GM23338 (cell line): ENCODE measurements around the gene CCDC197. TPM values are rescaled to one million over a fixed set of nuclear protein-coding genes. Genes with fewer than 3 reads are reported as not detected.

Source experiments
- ATAC-seq: fragments of 200-7000 bp; cut with Tn5 transposase; 3 replicates; pipeline ENCODE4 v1.9.1; 2020
- DNase-seq: peaks from one replicate; pipeline ENCODE4 v3.0.0-alpha.2; 2015; ENCODE audit warnings: low spot score
- H2AFZ ChIP-seq: fragments of 200-600 bp; sonication (generic); 2 replicates; pipeline ENCODE4 v1.8.0; 2016; ENCODE audit warnings: antibody characterized with exemption, mild to moderate bottlenecking, moderate library complexity
- H3F3A ChIP-seq: fragments of 200-600 bp; sonication (generic); replicated peaks from 2 replicates; pipeline ENCODE4 v1.8.0; 2017; ENCODE audit warnings: antibody characterized with exemption, mixed run types, low read depth
- H3K27ac ChIP-seq: fragments of 200-600 bp; sonication (generic); 2 replicates; pipeline ENCODE4 v1.6.1; 2016; ENCODE audit warnings: low read depth
- H3K27me3 ChIP-seq: fragments of 200-600 bp; sonication (generic); 2 replicates; pipeline ENCODE4 v1.8.0; 2016; ENCODE audit warnings: mild to moderate bottlenecking, mixed run types, moderate library complexity; ENCODE audit not compliant: insufficient read depth
- H3K36me3 ChIP-seq: fragments of 200-600 bp; sonication (generic); 2 replicates; pipeline ENCODE4 v1.8.0; 2016; ENCODE audit warnings: mild to moderate bottlenecking; ENCODE audit not compliant: insufficient read depth
- H3K4me1 ChIP-seq: fragments of 200-600 bp; sonication (generic); 2 replicates; pipeline ENCODE4 v1.8.0; 2016; ENCODE audit warnings: mild to moderate bottlenecking, moderate library complexity; ENCODE audit not compliant: insufficient read depth
- H3K4me2 ChIP-seq: fragments of 200-600 bp; sonication (generic); 2 replicates; pipeline ENCODE4 v1.7.1; 2017; ENCODE audit warnings: mixed run types
- H3K4me3 ChIP-seq: fragments of 200-600 bp; sonication (generic); 2 replicates; pipeline ENCODE4 v1.6.1; 2016; ENCODE audit warnings: mixed run types
- H3K79me2 ChIP-seq: fragments of 200-600 bp; sonication (generic); replicated peaks from 2 replicates; pipeline ENCODE4 v1.8.0; 2017; ENCODE audit warnings: mild to moderate bottlenecking; ENCODE audit not compliant: insufficient read depth
- H3K9me2 ChIP-seq: fragments of 200-600 bp; sonication (generic); 2 replicates; pipeline ENCODE4 v1.8.0; 2017; ENCODE audit not compliant: insufficient read depth
- H4K20me1 ChIP-seq: fragments of 200-600 bp; sonication (generic); replicated peaks from 2 replicates; pipeline ENCODE4 v1.8.0; 2017; ENCODE audit warnings: mild to moderate bottlenecking; ENCODE audit not compliant: insufficient read depth
- H3K27ac Mint-ChIP-seq: 2 replicates; pipeline ENCODE4 v1.8.0; 2020; ENCODE audit warnings: inconsistent platforms, mild to moderate bottlenecking, moderate library complexity, mixed read lengths
- H3K27me3 Mint-ChIP-seq: 3 replicates; pipeline ENCODE4 v1.8.0; 2022; ENCODE audit warnings: low read depth, mild to moderate bottlenecking, moderate library complexity, mixed read lengths, inconsistent platforms; ENCODE audit not compliant: insufficient read depth, poor library complexity
- H3K36me3 Mint-ChIP-seq: 3 replicates; pipeline ENCODE4 v1.8.0; 2021; ENCODE audit warnings: low read depth, mild to moderate bottlenecking, inconsistent platforms, moderate library complexity, mixed read lengths
- H3K4me1 Mint-ChIP-seq: 3 replicates; pipeline ENCODE4 v1.8.0; 2020; ENCODE audit warnings: mild to moderate bottlenecking, inconsistent platforms, mixed read lengths
- H3K4me3 Mint-ChIP-seq: 3 replicates; pipeline ENCODE4 v1.8.0; 2021; ENCODE audit warnings: moderate library complexity, mild to moderate bottlenecking, inconsistent platforms, mixed read lengths
- H3K9me3 Mint-ChIP-seq: 3 replicates; pipeline ENCODE4 v1.8.0; 2020; ENCODE audit warnings: moderate library complexity, mild to moderate bottlenecking, inconsistent platforms, mixed read lengths
- CREB1 ChIP-seq: fragments of 250-450 bp; sonication (Bioruptor Pico); IDR thresholded peaks from 2 replicates; pipeline ENCODE4 v1.5.0; 2020; ENCODE audit warnings: low read depth, mild to moderate bottlenecking, moderate library complexity
- EZH2 ChIP-seq: fragments of 200-600 bp; sonication (generic); IDR thresholded peaks from one replicate; pipeline ENCODE4 v1.8.0; 2017; ENCODE audit warnings: antibody characterized with exemption, mild to moderate bottlenecking, low read depth; ENCODE audit not compliant: unreplicated experiment
- EZH2phosphoT487 ChIP-seq: fragments of 200-600 bp; sonication (generic); IDR thresholded peaks from one replicate; pipeline ENCODE4 v1.8.1; 2018; ENCODE audit warnings: antibody characterized with exemption; ENCODE audit not compliant: unreplicated experiment
- NANOG ChIP-seq: IDR thresholded peaks from 2 replicates; pipeline ENCODE4 v1.6.1; 2016; ENCODE audit warnings: antibody characterized with exemption, borderline replicate concordance
- STAT1 ChIP-seq: IDR thresholded peaks from one replicate; pipeline ENCODE4 v1.6.1; 2016; ENCODE audit warnings: antibody characterized with exemption; ENCODE audit not compliant: unreplicated experiment
- ZNF114 ChIP-seq: fragments of 250-450 bp; sonication (Bioruptor Pico); IDR thresholded peaks from 2 replicates; pipeline ENCODE4 v1.5.0; 2020; ENCODE audit warnings: mild to moderate bottlenecking, moderate library complexity
- ZNF331 ChIP-seq: fragments of 250-450 bp; sonication (Bioruptor Pico); IDR thresholded peaks from 2 replicates; pipeline ENCODE4 v1.5.0; 2020; ENCODE audit warnings: low read depth, mild to moderate bottlenecking, moderate library complexity
- polyA plus RNA-seq: library from polyadenylated mRNA; unstranded; fragments of >200 nt; fragmentation: Nextera tagmentation; extraction: Ambion mirVana; gene quantifications from 2 replicates; pipeline ENCODE4 v1.2.1, GENCODE V29; 2016
- total RNA-seq: library from RNA; depleted of rRNA; stranded (reverse); fragments of >200 nt; shearing (Covaris generic); gene quantifications from 2 replicates; pipeline ENCODE4 v1.2.3, GENCODE V29; 2014
- TF ChIP-seq, protein P1 (sequence below), 2 experiments: fragments of 200-600 bp in 1 of 2; sonication (generic) in 1 of 2; conservative IDR thresholded peaks; 2 replicates each; pipeline versions ENCODE4 v1.5.1 to v1.6.1; 2016 to 2017; ENCODE audit warnings: antibody characterized with exemption in 2 of 2, low read depth in 2 of 2, mild to moderate bottlenecking in 2 of 2, moderate library complexity in 1 of 2
- TF ChIP-seq, protein P2 (sequence below): IDR thresholded peaks from 2 replicates; pipeline ENCODE4 v1.6.1; 2016; ENCODE audit warnings: antibody characterized with exemption
- TF ChIP-seq, protein P3 (sequence below): fragments of 250-450 bp; sonication (Bioruptor Pico); IDR thresholded peaks from 2 replicates; pipeline ENCODE4 v1.5.0; 2020; ENCODE audit warnings: mild to moderate bottlenecking, moderate library complexity
- TF ChIP-seq, protein P4 (sequence below): IDR thresholded peaks from one replicate; pipeline ENCODE4 v1.6.1; 2018; ENCODE audit warnings: antibody characterized with exemption; ENCODE audit not compliant: unreplicated experiment

Gene CCDC197
- total and polyA plus RNA-seq, 2 experiments from 2014 or later = not detected

DNA sequence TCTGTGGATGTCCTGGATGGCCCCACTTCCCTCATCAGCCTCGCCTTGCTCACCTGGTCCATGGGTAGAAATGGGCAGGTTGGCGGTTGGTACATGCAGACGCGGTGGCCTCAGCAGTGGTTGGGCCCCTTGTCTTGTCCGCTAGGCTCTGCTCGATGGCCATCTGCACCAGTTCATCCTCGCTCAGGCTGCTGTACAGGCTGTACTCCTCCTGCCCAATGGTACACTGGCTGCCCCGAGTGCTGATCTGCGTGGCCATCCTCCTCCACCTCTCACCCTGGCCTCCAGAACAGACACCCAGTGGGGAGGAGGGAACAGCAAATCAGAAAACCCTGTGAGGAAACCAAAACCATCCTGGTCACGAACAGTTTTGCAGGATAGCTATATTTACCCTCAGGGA lies 32.8 kb upstream of the CCDC197 start (continued):
- TF ChIP-seq, protein P1, sequence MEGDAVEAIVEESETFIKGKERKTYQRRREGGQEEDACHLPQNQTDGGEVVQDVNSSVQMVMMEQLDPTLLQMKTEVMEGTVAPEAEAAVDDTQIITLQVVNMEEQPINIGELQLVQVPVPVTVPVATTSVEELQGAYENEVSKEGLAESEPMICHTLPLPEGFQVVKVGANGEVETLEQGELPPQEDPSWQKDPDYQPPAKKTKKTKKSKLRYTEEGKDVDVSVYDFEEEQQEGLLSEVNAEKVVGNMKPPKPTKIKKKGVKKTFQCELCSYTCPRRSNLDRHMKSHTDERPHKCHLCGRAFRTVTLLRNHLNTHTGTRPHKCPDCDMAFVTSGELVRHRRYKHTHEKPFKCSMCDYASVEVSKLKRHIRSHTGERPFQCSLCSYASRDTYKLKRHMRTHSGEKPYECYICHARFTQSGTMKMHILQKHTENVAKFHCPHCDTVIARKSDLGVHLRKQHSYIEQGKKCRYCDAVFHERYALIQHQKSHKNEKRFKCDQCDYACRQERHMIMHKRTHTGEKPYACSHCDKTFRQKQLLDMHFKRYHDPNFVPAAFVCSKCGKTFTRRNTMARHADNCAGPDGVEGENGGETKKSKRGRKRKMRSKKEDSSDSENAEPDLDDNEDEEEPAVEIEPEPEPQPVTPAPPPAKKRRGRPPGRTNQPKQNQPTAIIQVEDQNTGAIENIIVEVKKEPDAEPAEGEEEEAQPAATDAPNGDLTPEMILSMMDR (conservative IDR thresholded peaks at IDR 0.05; ENCODE audit: low read depth in 2 of 2) = no peak
- no peak for TF ChIP-seq ZNF114 (CRISPR knock-in tag)

DNA sequence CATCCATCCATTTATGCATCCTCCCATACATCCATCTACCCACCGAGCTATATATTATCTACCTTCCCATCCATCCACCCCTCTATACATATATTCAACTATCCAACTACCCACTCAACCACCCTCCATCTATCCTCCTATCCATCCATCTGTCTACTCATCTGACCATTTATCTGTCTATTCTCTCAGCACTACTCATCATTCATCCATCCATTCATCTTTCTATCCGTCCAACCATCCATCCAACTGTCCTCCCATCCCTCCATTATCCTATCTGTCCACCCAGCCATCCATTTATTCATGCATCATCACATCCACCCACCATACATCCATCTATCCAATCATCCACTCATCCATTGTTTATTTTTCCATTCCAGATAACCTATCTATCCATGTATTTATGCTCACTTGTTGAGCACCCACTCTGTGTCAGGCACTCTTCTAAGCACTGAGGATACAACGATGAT lies 32.2 kb upstream of the CCDC197 start:
- H3K9me3 Mint-ChIP-seq = no peaks in the 10 kb centered on the region
- H3K79me2 ChIP-seq = no peaks in the 10 kb centered on the region
- no peak for DNase-seq
- no peak overlapping the region for H3K27ac ChIP-seq
- H3K4me1 ChIP-seq = no peaks in the 10 kb centered on the region
- H3F3A ChIP-seq = no peaks in the 10 kb centered on the region
- H3K36me3 ChIP-seq = no peaks in the 10 kb centered on the region
- H3K27me3 ChIP-seq = no peaks in the 10 kb centered on the region
- no peak overlapping the region for H2AFZ ChIP-seq
- no peak overlapping the region for H3K4me3 ChIP-seq
- ATAC-seq = no peak
- no peak overlapping the region for H3K27ac Mint-ChIP-seq
- 0 out of 2 replicates have a peak, but pooled peaks cover 5% of the 10 kb centered on the region for H3K9me2 ChIP-seq
- peaks cover 3% of the 10 kb centered on the region; the same call in 2 of the 3 replicates for H3K4me1 Mint-ChIP-seq
- H3K4me2 ChIP-seq = no peak overlapping the region
- H4K20me1 ChIP-seq = no peaks in the 10 kb centered on the region
- no peak overlapping the region for H3K4me3 Mint-ChIP-seq
- H3K27me3 Mint-ChIP-seq = no peaks in the 10 kb centered on the region
- H3K36me3 Mint-ChIP-seq = no peaks in the 10 kb centered on the region
- TF ChIP-seq, protein P2, sequence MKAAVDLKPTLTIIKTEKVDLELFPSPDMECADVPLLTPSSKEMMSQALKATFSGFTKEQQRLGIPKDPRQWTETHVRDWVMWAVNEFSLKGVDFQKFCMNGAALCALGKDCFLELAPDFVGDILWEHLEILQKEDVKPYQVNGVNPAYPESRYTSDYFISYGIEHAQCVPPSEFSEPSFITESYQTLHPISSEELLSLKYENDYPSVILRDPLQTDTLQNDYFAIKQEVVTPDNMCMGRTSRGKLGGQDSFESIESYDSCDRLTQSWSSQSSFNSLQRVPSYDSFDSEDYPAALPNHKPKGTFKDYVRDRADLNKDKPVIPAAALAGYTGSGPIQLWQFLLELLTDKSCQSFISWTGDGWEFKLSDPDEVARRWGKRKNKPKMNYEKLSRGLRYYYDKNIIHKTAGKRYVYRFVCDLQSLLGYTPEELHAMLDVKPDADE = no peak
- TF ChIP-seq EZH2phosphoT487 = no peak
- no peak for TF ChIP-seq ZNF331 (CRISPR knock-in tag)
- TF ChIP-seq STAT1 = no peak
- TF ChIP-seq, protein P3, sequence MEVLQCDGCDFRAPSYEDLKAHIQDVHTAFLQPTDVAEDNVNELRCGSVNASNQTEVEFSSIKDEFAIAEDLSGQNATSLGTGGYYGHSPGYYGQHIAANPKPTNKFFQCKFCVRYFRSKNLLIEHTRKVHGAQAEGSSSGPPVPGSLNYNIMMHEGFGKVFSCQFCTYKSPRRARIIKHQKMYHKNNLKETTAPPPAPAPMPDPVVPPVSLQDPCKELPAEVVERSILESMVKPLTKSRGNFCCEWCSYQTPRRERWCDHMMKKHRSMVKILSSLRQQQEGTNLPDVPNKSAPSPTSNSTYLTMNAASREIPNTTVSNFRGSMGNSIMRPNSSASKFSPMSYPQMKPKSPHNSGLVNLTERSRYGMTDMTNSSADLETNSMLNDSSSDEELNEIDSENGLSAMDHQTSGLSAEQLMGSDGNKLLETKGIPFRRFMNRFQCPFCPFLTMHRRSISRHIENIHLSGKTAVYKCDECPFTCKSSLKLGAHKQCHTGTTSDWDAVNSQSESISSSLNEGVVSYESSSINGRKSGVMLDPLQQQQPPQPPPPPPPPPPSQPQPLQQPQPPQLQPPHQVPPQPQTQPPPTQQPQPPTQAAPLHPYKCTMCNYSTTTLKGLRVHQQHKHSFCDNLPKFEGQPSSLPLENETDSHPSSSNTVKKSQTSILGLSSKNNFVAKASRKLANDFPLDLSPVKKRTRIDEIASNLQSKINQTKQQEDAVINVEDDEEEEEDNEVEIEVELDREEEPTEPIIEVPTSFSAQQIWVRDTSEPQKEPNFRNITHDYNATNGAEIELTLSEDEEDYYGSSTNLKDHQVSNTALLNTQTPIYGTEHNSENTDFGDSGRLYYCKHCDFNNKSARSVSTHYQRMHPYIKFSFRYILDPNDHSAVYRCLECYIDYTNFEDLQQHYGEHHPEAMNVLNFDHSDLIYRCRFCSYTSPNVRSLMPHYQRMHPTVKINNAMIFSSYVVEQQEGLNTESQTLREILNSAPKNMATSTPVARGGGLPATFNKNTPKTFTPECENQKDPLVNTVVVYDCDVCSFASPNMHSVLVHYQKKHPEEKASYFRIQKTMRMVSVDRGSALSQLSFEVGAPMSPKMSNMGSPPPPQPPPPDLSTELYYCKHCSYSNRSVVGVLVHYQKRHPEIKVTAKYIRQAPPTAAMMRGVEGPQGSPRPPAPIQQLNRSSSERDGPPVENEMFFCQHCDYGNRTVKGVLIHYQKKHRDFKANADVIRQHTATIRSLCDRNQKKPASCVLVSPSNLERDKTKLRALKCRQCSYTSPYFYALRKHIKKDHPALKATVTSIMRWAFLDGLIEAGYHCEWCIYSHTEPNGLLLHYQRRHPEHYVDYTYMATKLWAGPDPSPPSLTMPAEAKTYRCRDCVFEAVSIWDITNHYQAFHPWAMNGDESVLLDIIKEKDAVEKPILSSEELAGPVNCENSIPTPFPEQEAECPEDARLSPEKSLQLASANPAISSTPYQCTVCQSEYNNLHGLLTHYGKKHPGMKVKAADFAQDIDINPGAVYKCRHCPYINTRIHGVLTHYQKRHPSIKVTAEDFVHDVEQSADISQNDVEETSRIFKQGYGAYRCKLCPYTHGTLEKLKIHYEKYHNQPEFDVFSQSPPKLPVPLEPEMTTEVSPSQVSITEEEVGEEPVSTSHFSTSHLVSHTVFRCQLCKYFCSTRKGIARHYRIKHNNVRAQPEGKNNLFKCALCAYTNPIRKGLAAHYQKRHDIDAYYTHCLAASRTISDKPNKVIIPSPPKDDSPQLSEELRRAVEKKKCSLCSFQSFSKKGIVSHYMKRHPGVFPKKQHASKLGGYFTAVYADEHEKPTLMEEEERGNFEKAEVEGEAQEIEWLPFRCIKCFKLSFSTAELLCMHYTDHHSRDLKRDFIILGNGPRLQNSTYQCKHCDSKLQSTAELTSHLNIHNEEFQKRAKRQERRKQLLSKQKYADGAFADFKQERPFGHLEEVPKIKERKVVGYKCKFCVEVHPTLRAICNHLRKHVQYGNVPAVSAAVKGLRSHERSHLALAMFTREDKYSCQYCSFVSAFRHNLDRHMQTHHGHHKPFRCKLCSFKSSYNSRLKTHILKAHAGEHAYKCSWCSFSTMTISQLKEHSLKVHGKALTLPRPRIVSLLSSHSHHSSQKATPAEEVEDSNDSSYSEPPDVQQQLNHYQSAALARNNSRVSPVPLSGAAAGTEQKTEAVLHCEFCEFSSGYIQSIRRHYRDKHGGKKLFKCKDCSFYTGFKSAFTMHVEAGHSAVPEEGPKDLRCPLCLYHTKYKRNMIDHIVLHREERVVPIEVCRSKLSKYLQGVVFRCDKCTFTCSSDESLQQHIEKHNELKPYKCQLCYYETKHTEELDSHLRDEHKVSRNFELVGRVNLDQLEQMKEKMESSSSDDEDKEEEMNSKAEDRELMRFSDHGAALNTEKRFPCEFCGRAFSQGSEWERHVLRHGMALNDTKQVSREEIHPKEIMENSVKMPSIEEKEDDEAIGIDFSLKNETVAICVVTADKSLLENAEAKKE (CRISPR knock-in tag) = no peak
- TF ChIP-seq ZNF114 (CRISPR knock-in tag) = no peak
- TF ChIP-seq NANOG = no peak
- TF ChIP-seq, protein P4, sequence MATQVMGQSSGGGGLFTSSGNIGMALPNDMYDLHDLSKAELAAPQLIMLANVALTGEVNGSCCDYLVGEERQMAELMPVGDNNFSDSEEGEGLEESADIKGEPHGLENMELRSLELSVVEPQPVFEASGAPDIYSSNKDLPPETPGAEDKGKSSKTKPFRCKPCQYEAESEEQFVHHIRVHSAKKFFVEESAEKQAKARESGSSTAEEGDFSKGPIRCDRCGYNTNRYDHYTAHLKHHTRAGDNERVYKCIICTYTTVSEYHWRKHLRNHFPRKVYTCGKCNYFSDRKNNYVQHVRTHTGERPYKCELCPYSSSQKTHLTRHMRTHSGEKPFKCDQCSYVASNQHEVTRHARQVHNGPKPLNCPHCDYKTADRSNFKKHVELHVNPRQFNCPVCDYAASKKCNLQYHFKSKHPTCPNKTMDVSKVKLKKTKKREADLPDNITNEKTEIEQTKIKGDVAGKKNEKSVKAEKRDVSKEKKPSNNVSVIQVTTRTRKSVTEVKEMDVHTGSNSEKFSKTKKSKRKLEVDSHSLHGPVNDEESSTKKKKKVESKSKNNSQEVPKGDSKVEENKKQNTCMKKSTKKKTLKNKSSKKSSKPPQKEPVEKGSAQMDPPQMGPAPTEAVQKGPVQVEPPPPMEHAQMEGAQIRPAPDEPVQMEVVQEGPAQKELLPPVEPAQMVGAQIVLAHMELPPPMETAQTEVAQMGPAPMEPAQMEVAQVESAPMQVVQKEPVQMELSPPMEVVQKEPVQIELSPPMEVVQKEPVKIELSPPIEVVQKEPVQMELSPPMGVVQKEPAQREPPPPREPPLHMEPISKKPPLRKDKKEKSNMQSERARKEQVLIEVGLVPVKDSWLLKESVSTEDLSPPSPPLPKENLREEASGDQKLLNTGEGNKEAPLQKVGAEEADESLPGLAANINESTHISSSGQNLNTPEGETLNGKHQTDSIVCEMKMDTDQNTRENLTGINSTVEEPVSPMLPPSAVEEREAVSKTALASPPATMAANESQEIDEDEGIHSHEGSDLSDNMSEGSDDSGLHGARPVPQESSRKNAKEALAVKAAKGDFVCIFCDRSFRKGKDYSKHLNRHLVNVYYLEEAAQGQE = no peak
- no peak for TF ChIP-seq CREB1 (CRISPR knock-in tag)
- no peak for TF ChIP-seq EZH2
